ENCODE measurements around the gene NRXN3. TPM values are rescaled to one million over a fixed set of nuclear protein-coding genes. Genes with fewer than 3 reads are reported as not detected.

NRXN3 gene
- total and polyA plus RNA-seq, 2 of the 4 experiments (the other 2 are of a cell fraction), result 4.8 to 25.1 TPM

- H3K9me3 ChIP-seq (ENCODE audit: control insufficient read depth, insufficient read depth, low read length), result peaks cover 11% of the 10 kb centered on the region; the same call in 1 of the 2 replicates
Observed at GRCh38 chr14:78710963-78711362, 540.8 kb downstream of the NRXN3 start.

More at GRCh38 chr14:78710963-78711362, 540.8 kb downstream of the NRXN3 start:
- Histone ChIP-seq H3K4ac (ENCODE audit: low read depth, low read length) (no peak overlapping the region), H4K8ac (ENCODE audit: low read depth in 2 of 2, low read length in 2 of 2) (no peak overlapping the region), H2BK20ac (ENCODE audit: low read depth, low read length) (no peak overlapping the region), H2AK5ac (ENCODE audit: low read depth, low read length) (no peak overlapping the region), H3K27me3 (ENCODE audit: control insufficient read depth, insufficient read depth, low read length) (no peaks in the 10 kb centered on the region), H3K36me3 (ENCODE audit: control insufficient read depth, insufficient read depth, low read length) (no peaks in the 10 kb centered on the region), H2BK15ac (ENCODE audit: low read depth, low read length) (no peak overlapping the region), H4K20me1 (ENCODE audit: insufficient read depth, low read length) (no peaks in the 10 kb centered on the region), H2AFZ (replicated peaks; ENCODE audit: low read length, poor library complexity) (no peak overlapping the region), H4K5ac (ENCODE audit: low read depth, low read length) (no peak overlapping the region), H3K27ac (ENCODE audit: insufficient read depth, low read length) (no peak overlapping the region), H4K91ac (ENCODE audit: insufficient read depth, low read depth, low read length) (no peak overlapping the region), H3K23ac (ENCODE audit: low read depth, low read length) (no peak overlapping the region), H2AK9ac (replicated peaks; ENCODE audit: low read depth, low read length, poor library complexity) (no peak overlapping the region), H2BK120ac (ENCODE audit: low read depth, low read length) (no peak overlapping the region), H3K18ac (ENCODE audit: low read depth, low read length) (no peak overlapping the region), H3K14ac (replicated peaks; ENCODE audit: low read depth, low read length) (no peak overlapping the region), H3K4me2 (ENCODE audit: low read depth, low read length) (no peak overlapping the region), H3K9ac (ENCODE audit: low read depth, low read length) (no peak overlapping the region), H3K79me1 (ENCODE audit: low read depth in 1 of 2, low read length in 2 of 2) (no peaks in the 10 kb centered on the region), H3K4me3 (ENCODE audit: insufficient read depth, low read depth, low read length) (no peak overlapping the region), H3K4me1 (ENCODE audit: control insufficient read depth, insufficient read depth, low read length) (no peaks in the 10 kb centered on the region), H2BK5ac (ENCODE audit: low read depth, low read length, poor library complexity, severe bottlenecking) (no peak overlapping the region), H3K56ac (ENCODE audit: extremely low read depth, insufficient read depth, low read length) (no peak overlapping the region), H3K9me1 (ENCODE audit: insufficient read depth, low read length) (no peaks in the 10 kb centered on the region)
- intact Hi-C loops (cut with micrococcal nuclease), result no loop called here
- DNase-seq (no peak), ATAC-seq (ENCODE audit: low read depth) (no peak)
- TF ChIP-seq CHD1 (IDR thresholded peaks at IDR 0.05; ENCODE audit: low read depth, low read length) (no peak), ELK1 (IDR thresholded peaks at IDR 0.05; ENCODE audit: borderline replicate concordance, low read depth, low read length) (no peak), NFE2L2 (IDR thresholded peaks at IDR 0.05; ENCODE audit: low read depth, low read length) (no peak), RCOR1 (IDR thresholded peaks at IDR 0.05; ENCODE audit: insufficient replicate concordance, low read length) (no peak), RAD21 (IDR thresholded peaks at IDR 0.05; ENCODE audit: low read length) (no peak)
- WGBS, 2 experiments (ENCODE audit: extremely low coverage in 2 of 2, insufficient read length in 1 of 2), result no CpG with 5 or more reads among the region's 4 CpGs
- dilution Hi-C loops (cut with HindIII; ENCODE audit: low sequenced_read_pairs, unreplicated experiment), result no loop called here
- in situ Hi-C loops (cut with MboI; ENCODE audit: low sequenced_read_pairs), result no loop called here
- POLR2A ChIA-PET (ENCODE audit: unreplicated experiment), result no interaction called here
- CTCF ChIA-PET, result interaction anchor here (0.8 kb wide), 1 partner anchor 11 kb away, joined by 3 read pairs; no protein-coding TSS in a partner anchor
- no TSS peak for BruUV-seq (replicated peaks)

All from IMR-90 (cell line).